Left renal cortex interstitium (tissue), 4 donors: ENCODE measurements around the gene SRRM5. TPM values are rescaled to one million over a fixed set of nuclear protein-coding genes. Genes with fewer than 3 reads are reported as not detected.
"Not testable (repeated sequence)": the region's sequence is repeated elsewhere in the genome, so short reads cannot be mapped to it uniquely, and the experiment has no call there.

ENCODE experiments used
- DNase-seq, 4 donors: peaks; one replicate each; pipeline ENCODE4 v3.0.0-alpha.2; 2013; ENCODE audit warnings: low read depth in 4 of 4, low spot score in 2 of 4, missing footprints in 1 of 4
- polyA plus RNA-seq, 4 donors: library from polyadenylated mRNA; unstranded; fragments of 120-200 nt; gene quantifications; one replicate each; pipeline ENCODE4 v1.2.1, GENCODE V29; 2013; ENCODE audit not compliant: insufficient read length in 4 of 4

The SRRM5 gene, protein sequence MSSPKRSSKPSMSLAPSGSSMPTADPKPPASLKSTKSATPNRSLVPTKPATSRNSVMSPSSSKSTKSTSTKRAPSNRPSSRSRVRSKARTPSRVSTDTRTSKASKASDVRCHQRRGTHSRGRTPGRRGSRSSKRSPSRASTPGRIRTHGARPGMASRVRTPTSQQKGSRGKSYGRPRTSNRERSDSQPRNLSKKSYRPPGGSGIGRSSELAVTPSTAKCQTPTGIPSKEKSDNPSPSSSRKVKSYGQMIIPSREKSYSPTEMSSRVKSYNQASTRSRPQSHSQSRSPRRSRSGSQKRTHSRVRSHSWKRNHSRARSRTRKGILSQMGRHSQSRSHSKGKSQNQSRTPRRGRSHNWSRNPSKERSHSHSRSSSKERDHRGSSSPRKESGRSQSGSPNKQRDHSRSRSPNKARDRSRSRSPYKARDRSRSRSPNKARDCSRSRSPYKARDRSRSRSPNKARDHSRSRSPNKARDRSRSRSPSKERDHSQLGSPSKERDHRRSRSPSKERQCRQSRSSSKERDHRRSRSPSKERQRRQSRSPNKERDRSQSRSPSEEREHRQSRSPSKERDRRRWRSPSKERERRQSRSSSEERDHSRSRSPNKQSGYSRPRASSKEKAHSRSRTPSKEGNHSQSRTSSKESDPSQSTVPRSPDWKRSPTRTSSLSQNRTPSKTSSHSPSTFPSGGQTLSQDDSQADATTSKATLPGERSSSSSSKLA
- polyA plus RNA-seq = 1 to 10 TPM in 2 of 4 donors, under 1 TPM in 2; 0.31 to 2.4 (median 1.2) TPM

DNA sequence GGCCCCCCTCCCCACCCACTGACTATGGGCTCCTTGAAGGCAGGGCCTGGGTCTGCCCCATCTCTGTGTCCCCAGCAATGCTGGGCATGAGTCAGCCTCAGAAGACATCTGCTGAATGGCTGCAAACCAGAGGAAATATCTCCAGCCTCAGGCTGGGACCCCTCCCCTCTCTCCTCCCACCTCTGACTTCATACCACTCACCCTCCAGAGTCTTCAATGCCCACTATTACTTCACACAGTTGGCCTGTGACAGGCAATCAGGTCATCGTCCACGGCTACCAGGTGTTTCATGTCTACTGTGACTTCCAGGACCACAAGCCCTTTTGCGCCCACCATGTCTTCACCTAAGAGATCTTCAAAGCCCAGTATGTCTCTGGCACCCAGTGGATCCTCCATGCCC, at the start of gene SRRM5:
SRRM5 (plus strand) TSS at position 301 of the 400 bp plus-strand sequence; CDS start at position 335, 34 bp downstream.
- no peak for DNase-seq

DNA sequence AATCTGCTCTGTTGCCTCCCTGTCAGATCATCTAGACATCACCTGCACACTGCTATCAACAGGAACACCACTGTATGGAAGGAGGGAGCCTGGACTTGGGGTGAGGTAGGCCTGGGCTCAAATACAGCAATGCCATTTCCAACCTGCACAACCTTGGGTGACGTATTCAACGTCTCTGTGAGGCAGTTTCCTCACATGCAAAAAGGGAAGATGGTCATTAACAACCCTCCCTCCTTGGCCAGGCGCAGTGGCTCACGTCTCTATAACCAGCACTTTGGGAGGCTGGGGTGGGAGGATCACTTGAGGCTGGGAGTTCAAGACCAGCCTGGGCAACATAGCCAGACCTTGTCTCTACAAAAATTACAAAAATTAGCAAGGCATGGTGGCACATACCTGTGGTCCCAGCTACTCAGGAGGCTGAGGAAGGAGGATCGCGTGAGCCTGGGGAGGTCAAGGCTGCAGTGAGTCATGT, 49.6 kb upstream of the SRRM5 start:
- DNase-seq = no peak

- DNase-seq = no peak
Measured at GRCh38 chr19:43562698-43563241, 49.1 kb upstream of the SRRM5 start.

- no peak for DNase-seq
Measured at GRCh38 chr19:43563816-43564457, 48.0 kb upstream of the SRRM5 start.

DNA sequence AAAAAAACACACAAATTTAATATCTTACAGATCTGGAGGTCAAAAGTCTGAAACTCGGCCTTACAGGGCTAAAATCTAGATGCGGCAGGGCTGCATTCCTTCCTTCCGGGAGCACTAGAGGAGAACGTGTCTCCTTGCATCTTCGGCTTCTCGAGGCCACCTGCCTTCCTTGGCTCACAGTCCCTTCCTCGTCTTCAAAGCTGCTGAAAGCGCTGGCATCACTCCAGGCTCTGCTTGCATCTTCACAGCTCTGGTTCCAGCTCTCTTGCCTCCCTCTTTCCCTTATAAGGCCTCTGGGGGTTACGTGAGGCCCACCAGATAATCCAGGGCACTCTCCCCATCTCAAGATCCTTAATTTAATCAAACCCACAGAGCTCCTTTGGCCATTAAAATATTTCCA, 47.1 kb upstream of the SRRM5 start:
- no peak for DNase-seq

DNA sequence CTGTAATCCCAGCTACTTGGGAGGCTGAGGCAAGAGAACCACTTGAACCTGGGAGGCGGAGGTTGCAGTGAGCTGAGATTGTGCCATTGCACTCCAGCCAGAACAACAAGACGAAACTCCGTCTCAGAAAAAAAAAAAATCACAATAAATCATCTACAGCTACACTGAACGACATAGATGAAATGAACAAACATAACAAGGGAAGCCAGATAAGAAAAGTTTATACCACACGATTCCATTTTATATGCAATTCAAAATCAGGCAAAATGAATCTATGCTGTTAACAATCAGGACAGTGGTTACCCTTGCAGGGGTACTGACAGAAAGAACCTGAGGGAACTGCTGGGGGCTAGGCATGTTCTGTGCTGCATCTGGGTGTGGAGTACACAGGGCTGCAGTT, 42.2 kb upstream of the SRRM5 start:
- no peak for DNase-seq

- no peak for DNase-seq
Measured at GRCh38 chr19:43570174-43570791, 41.6 kb upstream of the SRRM5 start.

DNA sequence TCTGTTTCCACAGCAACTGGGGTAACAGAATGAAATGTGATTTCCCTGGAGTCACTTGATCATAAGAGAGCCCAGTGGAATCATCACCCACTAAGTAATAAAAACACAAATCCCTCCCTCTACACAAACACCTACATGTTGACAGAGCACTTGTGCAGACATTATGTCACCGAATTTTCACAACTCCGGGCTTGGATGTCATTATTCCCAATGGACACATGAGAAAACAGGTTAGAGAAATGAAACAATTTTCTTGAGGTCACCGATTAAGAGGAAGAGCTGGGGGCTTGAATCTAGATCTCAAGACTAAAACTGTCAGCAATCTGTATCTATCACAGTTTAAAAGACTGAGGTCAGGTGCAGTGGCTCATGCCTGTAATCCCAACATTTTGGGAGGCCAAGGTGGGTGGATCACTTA, 39.7 kb upstream of the SRRM5 start:
- no peak for DNase-seq

- DNase-seq = no peak
Measured at GRCh38 chr19:43574424-43575155, 37.3 kb upstream of the SRRM5 start.

- peak; percentile 93 to 99 (median 98) for DNase-seq
Measured at GRCh38 chr19:43575156-43575950, 36.5 kb upstream of the SRRM5 start, which contains the start of the genes PINLYP and XRCC1. Gene PINLYP, plus strand, starts transcription at chr19:43575801. Its CDS starts 1,391 bp downstream, at chr19:43577192. Gene XRCC1, minus strand, starts transcription at chr19:43575527. Its CDS starts 69 bp downstream, at chr19:43575458.

DNA sequence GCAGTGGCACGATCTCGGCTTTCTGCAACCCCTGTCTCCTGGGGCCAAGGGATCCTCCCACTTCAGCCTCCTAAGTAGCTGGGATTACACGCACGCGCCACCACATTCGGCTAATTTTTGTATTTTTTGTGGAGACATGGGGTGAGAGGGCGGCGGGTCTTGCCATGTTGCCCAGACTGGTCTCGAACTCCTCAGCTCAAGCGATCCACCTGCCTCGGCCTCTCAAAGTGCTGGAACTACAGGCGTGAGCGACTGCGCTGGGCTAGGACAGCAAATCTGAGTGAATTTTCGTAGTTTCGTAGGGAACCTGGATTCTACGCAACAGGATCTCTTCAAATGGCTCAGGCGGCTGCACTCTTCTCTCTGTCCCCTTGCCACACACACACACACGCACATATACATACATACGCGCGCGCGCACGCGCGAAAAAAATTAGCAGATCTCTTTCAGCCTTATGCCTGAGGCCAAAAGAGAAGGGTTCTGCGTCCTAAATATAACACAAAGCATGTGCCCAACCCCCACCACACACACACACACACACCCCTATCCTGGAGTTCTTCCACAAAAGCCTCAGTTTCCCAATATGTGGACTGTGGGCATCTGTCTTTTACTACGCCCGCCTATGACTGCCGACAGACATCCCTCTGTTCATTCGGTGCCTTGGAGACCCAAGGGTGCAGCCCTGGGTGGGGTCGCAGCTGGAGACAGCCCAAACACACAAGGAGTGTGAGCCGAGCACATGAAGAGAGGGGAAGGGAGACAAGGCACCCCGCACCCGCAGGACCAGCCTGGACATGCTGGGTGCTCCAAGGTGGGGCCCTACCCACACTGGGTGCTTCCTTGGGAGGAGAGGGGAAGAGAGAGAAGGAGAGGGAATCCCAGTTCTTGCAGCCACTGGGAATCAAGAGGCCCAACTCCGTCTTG, 35.7 kb upstream of the SRRM5 start:
- no peak for DNase-seq

GRCh38 chr19:43578787-43579186, 33.1 kb upstream of the SRRM5 start:
- no peak for DNase-seq

DNA sequence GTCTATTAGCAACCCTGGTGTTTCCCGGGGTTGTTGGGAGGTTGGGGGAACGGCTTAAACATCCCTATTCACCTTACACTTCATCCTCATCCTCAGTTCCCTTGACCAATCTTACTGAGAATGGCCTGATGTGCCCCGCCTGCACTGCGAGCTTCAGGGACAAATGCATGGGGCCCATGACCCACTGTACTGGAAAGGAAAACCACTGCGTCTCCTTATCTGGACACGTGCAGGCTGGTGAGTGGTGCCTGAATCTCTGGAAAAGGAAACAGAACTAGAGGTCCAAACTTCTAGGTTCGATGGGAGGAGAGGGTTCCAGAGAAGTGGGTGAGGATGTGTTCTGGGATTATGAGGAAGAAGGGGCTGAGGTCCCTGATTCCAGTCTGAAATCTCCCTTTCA, 30.4 kb upstream of the SRRM5 start:
- no peak for DNase-seq

DNA sequence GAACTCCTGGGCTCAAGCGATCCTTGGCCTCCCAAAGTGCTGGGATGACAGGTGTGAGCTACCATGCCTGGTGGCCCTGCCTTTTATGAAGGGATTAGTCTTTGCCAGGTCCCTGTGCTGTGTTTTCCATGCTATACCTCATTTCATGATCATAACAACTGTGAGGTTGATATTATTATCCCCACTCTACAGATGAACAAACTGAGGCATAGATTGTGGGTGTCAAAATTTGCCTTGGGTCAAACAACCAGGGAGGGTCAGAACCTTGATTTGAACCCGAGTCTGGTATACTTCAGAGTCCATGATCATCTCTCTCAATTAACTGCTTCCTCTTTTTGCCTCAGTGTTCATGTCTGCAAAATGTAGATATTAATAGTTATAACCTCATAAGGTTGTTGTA, 29.4 kb upstream of the SRRM5 start:
- no peak for DNase-seq

DNA sequence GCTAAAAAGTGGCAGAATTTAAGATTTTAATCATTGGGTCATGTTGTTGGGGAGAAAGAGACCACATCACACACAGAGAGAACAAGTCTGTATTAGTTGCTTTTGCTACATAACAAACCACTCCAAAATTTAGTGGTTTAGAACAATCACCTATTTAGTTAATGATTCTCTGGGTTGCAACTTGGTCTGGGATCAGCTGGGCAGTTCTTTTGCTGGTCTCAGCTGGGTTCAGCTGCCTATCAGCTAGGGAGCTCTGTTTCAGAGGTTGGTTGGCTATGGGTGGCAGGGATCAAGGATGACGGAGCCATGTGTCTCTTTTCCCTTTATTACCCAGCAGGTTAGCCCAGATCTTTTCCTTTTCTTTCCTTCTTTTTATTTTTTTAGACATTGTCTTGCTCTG, 27.4 kb upstream of the SRRM5 start:
- DNase-seq = no peak

GRCh38 chr19:43586346-43586745, 25.5 kb upstream of the SRRM5 start:
- DNase-seq = no peak

DNA sequence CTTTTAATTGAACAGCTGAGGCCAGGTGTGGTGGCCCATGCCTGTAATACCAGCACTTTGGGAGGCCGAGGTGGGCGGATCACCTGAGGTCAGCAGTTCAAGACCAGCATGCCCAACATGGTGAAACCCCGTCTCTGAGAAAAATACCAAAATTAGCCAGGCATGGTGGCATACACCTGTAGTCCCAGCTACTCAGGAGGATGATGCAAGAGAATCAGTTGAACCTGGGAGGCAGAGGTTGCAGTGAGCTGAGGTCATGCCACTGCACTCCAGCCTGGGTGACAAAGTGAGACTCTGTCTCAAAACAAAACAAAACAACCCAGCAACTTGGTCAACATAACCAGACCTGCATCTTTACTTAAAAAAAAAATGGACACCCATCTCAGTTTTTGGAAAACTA, 24.9 kb upstream of the SRRM5 start:
- DNase-seq = not testable (repeated sequence)

- DNase-seq = no peak
Measured at GRCh38 chr19:43589277-43589676, 22.6 kb upstream of the SRRM5 start.
